HUES48 (cell line): Measurements from ENCODE around the gene KRT9.

Experiments used
- H3K27ac ChIP-seq: one replicate; pipeline ENCODE4 v1.7.0; 2013; ENCODE audit warnings: low read depth, low read length, inconsistent platforms
- H3K27me3 ChIP-seq: 2 replicates; pipeline ENCODE4 v1.6.1; 2013; ENCODE audit warnings: mild to moderate bottlenecking, low read length; ENCODE audit not compliant: control insufficient read depth, insufficient read depth
- H3K36me3 ChIP-seq: 2 replicates; pipeline ENCODE4 v1.6.1; 2013; ENCODE audit warnings: low read length; ENCODE audit not compliant: control insufficient read depth, insufficient read depth
- H3K4me1 ChIP-seq: 2 replicates; pipeline ENCODE4 v1.6.1; 2013; ENCODE audit warnings: mild to moderate bottlenecking, low read length; ENCODE audit not compliant: control insufficient read depth, insufficient read depth
- H3K4me3 ChIP-seq: 2 replicates; pipeline ENCODE4 v1.5.1; 2013; ENCODE audit warnings: mild to moderate bottlenecking, low read depth, low read length
- H3K9ac ChIP-seq: 2 replicates; pipeline ENCODE4 v1.6.1; 2013; ENCODE audit warnings: mild to moderate bottlenecking, low read depth, low read length, moderate library complexity
- H3K9me3 ChIP-seq: 2 replicates; pipeline ENCODE4 v1.6.1; 2013; ENCODE audit warnings: low read length; ENCODE audit not compliant: control insufficient read depth, insufficient read depth

KRT9 gene

GRCh38 chr17:41565338-41565737 lies 6.5 kb downstream of the KRT9 start:
- Histone ChIP-seq H3K4me3 (no peak overlapping the region), H3K9ac (no peak overlapping the region), H3K27ac (no peak overlapping the region), H3K27me3 (no peaks in the 10 kb centered on the region; the same call in 1 of the 2 replicates), H3K4me1 (no peaks in the 10 kb centered on the region), H3K9me3 (no peaks in the 10 kb centered on the region), H3K36me3 (no peaks in the 10 kb centered on the region)

GRCh38 chr17:41563607-41564170 lies 8.2 kb downstream of the KRT9 start:
- no peak overlapping the region for H3K27ac ChIP-seq
- H3K4me1 ChIP-seq = no peaks in the 10 kb centered on the region
- H3K9me3 ChIP-seq = no peaks in the 10 kb centered on the region
- H3K4me3 ChIP-seq = no peak overlapping the region
- no peaks in the 10 kb centered on the region for H3K36me3 ChIP-seq
- no peak overlapping the region for H3K9ac ChIP-seq
- H3K27me3 ChIP-seq = no peaks in the 10 kb centered on the region; the same call in 1 of the 2 replicates

- H3K36me3 ChIP-seq = no peaks in the 10 kb centered on the region
- H3K27ac ChIP-seq = no peak overlapping the region
- no peaks in the 10 kb centered on the region for H3K9me3 ChIP-seq
- no peak overlapping the region for H3K9ac ChIP-seq
- no peak overlapping the region for H3K4me3 ChIP-seq
- no peaks in the 10 kb centered on the region; the same call in 1 of the 2 replicates for H3K27me3 ChIP-seq
- no peaks in the 10 kb centered on the region for H3K4me1 ChIP-seq
These were observed 10.3 kb downstream of the KRT9 start for GRCh38 chr17:41561554-41561953.

GRCh38 chr17:41559548-41559947 lies 12.3 kb downstream of the KRT9 start:
- no peaks in the 10 kb centered on the region for H3K4me1 ChIP-seq
- H3K36me3 ChIP-seq = no peaks in the 10 kb centered on the region
- no peak overlapping the region for H3K9ac ChIP-seq
- H3K9me3 ChIP-seq = no peaks in the 10 kb centered on the region
- no peak overlapping the region for H3K4me3 ChIP-seq
- no peak overlapping the region for H3K27ac ChIP-seq
- no peaks in the 10 kb centered on the region; the same call in 1 of the 2 replicates for H3K27me3 ChIP-seq

GRCh38 chr17:41556931-41557330 lies 14.9 kb downstream of the KRT9 start:
- Histone ChIP-seq H3K27me3 (no peaks in the 10 kb centered on the region; the same call in 1 of the 2 replicates), H3K4me3 (no peak overlapping the region), H3K36me3 (no peaks in the 10 kb centered on the region), H3K4me1 (peaks cover 8% of the 10 kb centered on the region), H3K9ac (no peak overlapping the region), H3K9me3 (no peaks in the 10 kb centered on the region), H3K27ac (no peak overlapping the region)

- Histone ChIP-seq H3K9me3 (no peaks in the 10 kb centered on the region), H3K27me3 (no peaks in the 10 kb centered on the region; the same call in 1 of the 2 replicates), H3K36me3 (no peaks in the 10 kb centered on the region), H3K4me1 (peaks cover 8% of the 10 kb centered on the region), H3K27ac (no peak overlapping the region), H3K9ac (no peak overlapping the region), H3K4me3 (no peak overlapping the region)
These were observed 15.6 kb downstream of the KRT9 start for GRCh38 chr17:41556306-41556705.

GRCh38 chr17:41555105-41555887 lies 16.6 kb downstream of the KRT9 start:
- no peaks in the 10 kb centered on the region for H3K9me3 ChIP-seq
- peaks cover 8% of the 10 kb centered on the region for H3K4me1 ChIP-seq
- no peak overlapping the region for H3K4me3 ChIP-seq
- H3K9ac ChIP-seq = no peak overlapping the region
- no peaks in the 10 kb centered on the region; the same call in 1 of the 2 replicates for H3K27me3 ChIP-seq
- H3K36me3 ChIP-seq = no peaks in the 10 kb centered on the region
- H3K27ac ChIP-seq = no peak overlapping the region

GRCh38 chr17:41553987-41554680 lies 17.7 kb downstream of the KRT9 start:
- peaks cover 8% of the 10 kb centered on the region for H3K4me1 ChIP-seq
- no peak overlapping the region for H3K9ac ChIP-seq
- H3K27ac ChIP-seq = no peak overlapping the region
- no peak overlapping the region for H3K4me3 ChIP-seq
- no peaks in the 10 kb centered on the region; the same call in 1 of the 2 replicates for H3K27me3 ChIP-seq
- no peaks in the 10 kb centered on the region for H3K9me3 ChIP-seq
- H3K36me3 ChIP-seq = no peaks in the 10 kb centered on the region

- Histone ChIP-seq H3K27ac (no peak overlapping the region), H3K9me3 (no peaks in the 10 kb centered on the region), H3K9ac (no peak overlapping the region), H3K4me3 (no peak overlapping the region), H3K4me1 (peaks cover 13% of the 10 kb centered on the region), H3K27me3 (peaks cover 1% of the 10 kb centered on the region; the same call in 1 of the 2 replicates), H3K36me3 (no peaks in the 10 kb centered on the region)
These were observed 18.7 kb downstream of the KRT9 start for GRCh38 chr17:41553176-41553575.

GRCh38 chr17:41552455-41552854 lies 19.4 kb downstream of the KRT9 start:
- Histone ChIP-seq H3K36me3 (no peaks in the 10 kb centered on the region), H3K9ac (no peak overlapping the region), H3K4me1 (peaks cover 21% of the 10 kb centered on the region), H3K27me3 (peaks cover 4% of the 10 kb centered on the region; the same call in 1 of the 2 replicates), H3K9me3 (no peaks in the 10 kb centered on the region), H3K27ac (no peak overlapping the region), H3K4me3 (no peak overlapping the region)

- H3K4me1 ChIP-seq = peaks cover 26% of the 10 kb centered on the region
- H3K36me3 ChIP-seq = no peaks in the 10 kb centered on the region
These were observed 20.5 kb downstream of the KRT9 start for GRCh38 chr17:41551365-41551764.

More at GRCh38 chr17:41551365-41551764, 20.5 kb downstream of the KRT9 start:
- Histone ChIP-seq H3K9ac (no peak overlapping the region), H3K27me3 (peaks cover 4% of the 10 kb centered on the region; the same call in 1 of the 2 replicates), H3K27ac (no peak overlapping the region), H3K4me3 (no peak overlapping the region), H3K9me3 (no peaks in the 10 kb centered on the region)
